Left colon (tissue), 2 donors: ENCODE results near the gene C3orf49. TPM values are rescaled to one million over a fixed set of nuclear protein-coding genes. Genes with fewer than 3 reads are reported as not detected.

Experiments used
- ATAC-seq: fragments of 200-7000 bp; cut with Tn5 transposase; one replicate; pipeline ENCODE4 v1.9.1; 2020; ENCODE audit warnings: mild to moderate bottlenecking, moderate library complexity
- DNase-seq, 2 donors: peaks; one replicate each; pipeline ENCODE4 v3.0.0-alpha.2; 2020
- intact Hi-C, 2 donors: fragments of 100-400 bp; cut with DNase I in 1 of 2; cut with micrococcal nuclease in 1 of 2; formaldehyde crosslinking; loops; one replicate each; pipeline versions ENCODE4 v1.11.2 to v1.14.0; 2022; cut with DNase I, micrococcal nuclease
- total RNA-seq, 2 donors: library from RNA; stranded (reverse); fragmentation: NEBNext Ultra II Directional; extraction: Animal tissue kit (Norgen Biotek cat#: 25700); gene quantifications; one replicate each; pipeline ENCODE4 v1.2.1, GENCODE V29; 2021
- donor health status: DM: no; HTN: no; CAD: no.
- donor health status: DM: yes; HTN: yes; CAD: no.

The C3orf49 gene
- total RNA-seq, 2 donors from 2014 or later = not detected

- no peak for DNase-seq
- no peak for ATAC-seq
- intact Hi-C loops = no loop called here
Measured at GRCh38 chr3:63874769-63875168, 55.7 kb downstream of the C3orf49 start.

- ATAC-seq (no peak), DNase-seq (no peak)
- intact Hi-C loops = no loop called here
Measured at GRCh38 chr3:63875510-63875909, 56.4 kb downstream of the C3orf49 start.

- DNase-seq = no peak
- intact Hi-C loops = no loop called here
- peak; percentile 40 for ATAC-seq
Measured at GRCh38 chr3:63876260-63876659, 57.2 kb downstream of the C3orf49 start.

GRCh38 chr3:63877737-63878393 lies 58.8 kb downstream of the C3orf49 start:
- intact Hi-C loops = no loop called here
- ATAC-seq (no peak), DNase-seq (no peak)

- intact Hi-C loops = no loop called here
- DNase-seq (peak in 1 of 2 donors; percentile 11), ATAC-seq (peak; percentile 19)
Measured at GRCh38 chr3:63878394-63879060, 59.4 kb downstream of the C3orf49 start.

GRCh38 chr3:63880653-63881052 lies 61.6 kb downstream of the C3orf49 start:
- DNase-seq = no peak
- intact Hi-C loops = no loop called here
- peak; percentile 86 for ATAC-seq

GRCh38 chr3:63886858-63887257 lies 67.8 kb downstream of the C3orf49 start:
- ATAC-seq (no peak), DNase-seq (no peak)
- intact Hi-C loops = no loop called here

GRCh38 chr3:63891518-63891917 lies 72.4 kb downstream of the C3orf49 start:
- DNase-seq (no peak), ATAC-seq (no peak)
- intact Hi-C loops = no loop called here

GRCh38 chr3:63892773-63893352 lies 73.8 kb downstream of the C3orf49 start:
- intact Hi-C loops = no loop called here
- ATAC-seq = no peak

GRCh38 chr3:63895422-63896189 lies 76.5 kb downstream of the C3orf49 start:
- ATAC-seq = no peak
- intact Hi-C loops = no loop called here
- no peak for DNase-seq

More at GRCh38 chr3:63892773-63893352, 73.8 kb downstream of the C3orf49 start:
- DNase-seq = no peak

- DNase-seq (no peak), ATAC-seq (no peak)
- intact Hi-C loops = no loop called here
Measured at GRCh38 chr3:63896332-63897030, 77.4 kb downstream of the C3orf49 start.

Other genes starting within 250 kb of the C3orf49 start
- gene SNTN, start 166.6 kb upstream of the C3orf49 start, total RNA-seq = under 1 TPM in 1 of 2 donors, not detected in 1; 0.39 TPM
- gene THOC7, start 44.5 kb downstream of the C3orf49 start, total RNA-seq = 10 to 100 TPM; 54.0 to 62.1 TPM
- gene ATXN7, start 44.6 kb downstream of the C3orf49 start, total RNA-seq = 10 to 100 TPM; 32.4 to 45.9 TPM
- not detected for gene SCAANT1, start 93.1 kb downstream of the C3orf49 start, total RNA-seq
- gene PSMD6, start 204.2 kb downstream of the C3orf49 start, total RNA-seq = 10 to 100 TPM; 49.4 to 51.4 TPM